ENCODE results near the gene CACNA1C. TPM values are rescaled to one million over a fixed set of nuclear protein-coding genes. Genes with fewer than 3 reads are reported as not detected.

The CACNA1C gene
- total RNA-seq, 6 donors from 2014 or later, result 5.2 to 45.1 (median 8.8) TPM

DNA sequence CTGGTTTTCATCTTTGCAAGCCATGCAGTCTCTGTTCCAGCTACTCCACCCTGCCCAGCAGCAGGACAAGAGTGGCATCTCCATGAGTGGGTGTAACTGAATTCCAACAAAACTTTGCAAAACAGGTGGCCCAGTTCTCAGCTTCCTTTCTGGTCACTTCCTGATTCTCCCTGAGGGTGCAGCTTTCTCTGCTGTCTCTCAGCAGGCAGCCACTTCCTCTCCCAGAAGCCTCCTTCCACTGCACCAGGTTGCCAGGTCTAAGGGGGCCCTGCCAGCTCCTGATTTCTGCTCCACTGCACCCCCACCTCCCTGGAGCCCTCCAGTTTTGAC lies 400.9 kb downstream of the CACNA1C start:
- Histone ChIP-seq H3K4me3 (no peak overlapping the region), H3K27me3 (no peaks in the 10 kb centered on the region), H3K9me3 (no peaks in the 10 kb centered on the region), H3K27ac (no peak overlapping the region), H3K4me1 (peaks cover 0 to 16% (median 5%) of the 10 kb centered on the region in 4 donors), H3K36me3 (no peaks in the 10 kb centered on the region)
- ATAC-seq (ENCODE audit: low FRiP score in 2 of 2) (no peak), DNase-seq (no peak)
- no peak for TF ChIP-seq POLR2AphosphoS5 (IDR thresholded peaks at IDR 0.05)
- no peak for TF ChIP-seq POLR2A (IDR thresholded peaks at IDR 0.05)
- TF ChIP-seq CTCF (IDR thresholded peaks at IDR 0.05), result no peak
- no peak for TF ChIP-seq EP300 (IDR thresholded peaks at IDR 0.05)

DNA sequence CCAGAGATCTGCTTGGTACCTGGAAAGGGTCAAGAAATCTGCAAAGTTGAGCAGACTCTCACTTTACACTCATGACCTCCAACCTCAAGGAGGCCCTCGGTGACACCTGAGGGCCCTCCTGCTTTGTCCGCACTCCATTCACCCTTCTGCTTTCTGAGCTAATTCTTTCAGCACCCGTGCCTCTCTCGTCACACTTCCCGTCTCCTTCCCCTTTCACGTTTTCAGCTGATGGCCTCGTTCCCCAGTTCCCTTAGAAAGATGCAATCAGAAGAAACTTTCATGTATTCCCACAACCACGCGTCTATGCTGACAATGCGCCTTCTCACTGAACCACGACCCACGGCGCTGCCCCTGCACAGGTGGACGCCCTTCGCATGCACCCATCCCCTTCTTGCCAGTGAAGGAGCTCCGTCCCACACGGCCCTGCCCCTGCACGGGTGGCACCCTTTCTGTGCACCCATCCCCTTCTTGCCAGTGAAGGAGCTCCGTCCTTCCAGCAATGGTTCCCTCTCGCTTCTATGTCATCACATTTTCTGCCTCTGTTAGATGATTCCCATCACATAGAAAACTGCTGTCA lies 401.9 kb downstream of the CACNA1C start:
- Histone ChIP-seq H3K4me3 (no peak overlapping the region), H3K9me3 (no peaks in the 10 kb centered on the region), H3K36me3 (no peaks in the 10 kb centered on the region), H3K27ac (no peak overlapping the region), H3K4me1 (peaks cover 0 to 16% (median 5%) of the 10 kb centered on the region in 4 donors), H3K27me3 (no peaks in the 10 kb centered on the region)
- ATAC-seq (ENCODE audit: low FRiP score in 2 of 2) (no peak), DNase-seq (no peak)
- WGBS, 2 donors, result 73 to 74% methylated on average over 20 of the region's 20 CpGs
- TF ChIP-seq POLR2AphosphoS5 (IDR thresholded peaks at IDR 0.05) (no peak), POLR2A (IDR thresholded peaks at IDR 0.05) (no peak), CTCF (IDR thresholded peaks at IDR 0.05) (no peak), EP300 (IDR thresholded peaks at IDR 0.05) (no peak)

DNA sequence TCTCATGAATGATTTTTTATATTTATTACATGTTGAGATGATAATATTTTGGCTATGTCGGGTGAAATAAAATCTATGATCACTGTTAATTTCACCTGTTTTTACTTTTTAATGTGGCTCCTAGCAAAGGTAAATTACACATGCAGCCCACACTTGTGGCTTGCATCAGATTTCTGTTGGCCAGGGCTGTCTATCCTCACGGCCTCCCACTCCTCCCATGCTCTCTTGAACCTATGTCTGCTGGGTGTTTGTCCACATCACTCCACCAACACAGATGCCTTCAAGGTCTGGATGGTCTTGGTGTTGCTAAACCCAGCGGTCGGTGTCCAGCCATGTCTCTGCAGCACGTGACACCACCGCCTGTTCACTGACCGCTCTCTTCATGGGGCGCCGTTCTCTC lies 402.6 kb downstream of the CACNA1C start:
- H3K27ac ChIP-seq, result no peak overlapping the region
- ATAC-seq (ENCODE audit: low FRiP score in 2 of 2) (no peak), DNase-seq (peak in 1 of 2 donors; percentile 15)
- no peaks in the 10 kb centered on the region for H3K9me3 ChIP-seq
- no peak overlapping the region for H3K4me3 ChIP-seq
- TF ChIP-seq EP300 (IDR thresholded peaks at IDR 0.05) (no peak), CTCF (IDR thresholded peaks at IDR 0.05) (no peak), POLR2A (IDR thresholded peaks at IDR 0.05) (no peak), POLR2AphosphoS5 (IDR thresholded peaks at IDR 0.05) (no peak)
- peaks cover 0 to 16% (median 5%) of the 10 kb centered on the region in 4 donors for H3K4me1 ChIP-seq
- 92 to 93% methylated on average over 9 of the region's 9 CpGs for WGBS, 2 donors
- H3K36me3 ChIP-seq, result no peaks in the 10 kb centered on the region
- no peaks in the 10 kb centered on the region for H3K27me3 ChIP-seq

DNA sequence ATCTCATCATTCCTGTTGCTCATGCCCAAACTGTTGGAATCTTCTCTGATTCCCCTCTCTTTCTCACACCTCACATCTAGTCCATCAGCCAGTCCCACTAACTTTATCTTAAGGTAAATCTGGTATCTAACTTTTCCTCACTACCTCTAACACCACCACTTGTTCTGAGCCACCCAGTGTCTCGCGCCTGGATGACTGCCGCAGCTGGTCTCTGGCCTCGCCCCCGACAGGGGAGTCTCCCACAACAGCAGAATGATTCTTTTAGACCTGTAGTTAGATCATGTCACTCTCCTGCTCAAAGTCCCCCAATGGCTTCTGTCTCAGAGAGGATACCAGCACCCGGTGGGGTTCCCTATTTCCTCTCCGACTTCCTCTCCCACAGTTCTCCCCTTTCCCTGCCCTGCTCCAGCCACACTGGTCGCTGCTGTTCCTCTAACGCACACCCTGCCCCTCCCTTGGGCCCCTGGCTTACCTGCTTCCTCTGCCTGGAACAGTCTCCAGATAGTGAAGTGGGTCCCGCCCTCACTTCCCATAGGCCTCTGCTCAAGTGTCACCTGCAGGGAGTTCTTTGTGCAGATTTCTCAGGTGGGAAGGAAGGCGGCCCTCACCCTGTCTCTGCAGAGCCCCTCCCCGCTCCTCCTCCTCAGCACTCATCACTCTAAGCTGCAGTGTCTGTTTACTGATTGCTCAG lies 403.5 kb downstream of the CACNA1C start:
- H3K36me3 ChIP-seq, result no peaks in the 10 kb centered on the region
- peak; percentile 67 to 71 for DNase-seq
- TF ChIP-seq CTCF (IDR thresholded peaks at IDR 0.05), result no peak
- TF ChIP-seq EP300 (IDR thresholded peaks at IDR 0.05), result no peak
- no peak for TF ChIP-seq POLR2AphosphoS5 (IDR thresholded peaks at IDR 0.05)
- TF ChIP-seq POLR2A (IDR thresholded peaks at IDR 0.05), result no peak
- ATAC-seq (ENCODE audit: low FRiP score in 2 of 2), result no peak
- no peak overlapping the region for H3K4me3 ChIP-seq
- WGBS, 2 donors, result 73 to 78% methylated on average over 11 to 12 of the region's 12 CpGs
- no peaks in the 10 kb centered on the region for H3K9me3 ChIP-seq
- peaks cover 0 to 16% (median 5%) of the 10 kb centered on the region in 4 donors for H3K4me1 ChIP-seq
- H3K27ac ChIP-seq, result peak overlapping the region in 1 of 4 donors; percentile 19
- H3K27me3 ChIP-seq, result no peaks in the 10 kb centered on the region

DNA sequence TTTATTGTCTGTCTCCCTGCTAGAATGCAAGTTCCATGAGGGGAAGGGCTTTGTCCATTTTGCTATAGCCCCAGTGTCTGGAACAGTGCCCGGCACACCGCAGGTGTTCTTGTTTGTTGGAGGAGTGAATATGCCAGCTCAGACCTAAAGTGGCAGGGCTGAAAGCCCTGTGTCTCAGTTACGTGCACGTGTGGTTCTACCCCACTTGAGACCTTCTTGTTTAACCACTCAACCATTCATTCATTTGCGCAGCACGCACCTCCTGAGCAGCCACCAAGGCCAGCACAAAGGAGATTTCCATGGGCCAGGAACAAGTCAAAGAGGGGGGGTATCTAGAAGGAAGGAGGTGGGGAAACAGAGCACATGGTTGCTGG lies 404.0 kb downstream of the CACNA1C start:
- peak in 1 of 2 donors; percentile 71 for DNase-seq
- H3K4me3 ChIP-seq, result no peak overlapping the region
- 60 to 93% methylated on average over 6 of the region's 6 CpGs for WGBS, 2 donors
- H3K27ac ChIP-seq, result peak overlapping the region in 1 of 4 donors; percentile 19
- ATAC-seq (ENCODE audit: low FRiP score in 2 of 2), result no peak
- H3K27me3 ChIP-seq, result no peaks in the 10 kb centered on the region
- H3K36me3 ChIP-seq, result no peaks in the 10 kb centered on the region
- H3K9me3 ChIP-seq, result no peaks in the 10 kb centered on the region
- TF ChIP-seq EP300 (IDR thresholded peaks at IDR 0.05) (no peak), POLR2AphosphoS5 (IDR thresholded peaks at IDR 0.05) (no peak), POLR2A (IDR thresholded peaks at IDR 0.05) (no peak), CTCF (IDR thresholded peaks at IDR 0.05) (no peak)
- H3K4me1 ChIP-seq, result peaks cover 0 to 16% (median 5%) of the 10 kb centered on the region in 4 donors

Data from upper lobe of left lung (tissue), 6 donors.